C4-2B (cell line): ENCODE data around the gene ZNF555.

Experiments
- H3K27ac ChIP-seq: fragments of 450-650 bp; 2 replicates; pipeline ENCODE4 v1.5.1; 2017
- ZFX ChIP-seq: fragments of 450-650 bp; IDR thresholded peaks from 2 replicates; pipeline ENCODE4 v1.6.1; 2017
- TF ChIP-seq, protein P1 (sequence below): fragments of 450-650 bp; conservative IDR thresholded peaks from 2 replicates; pipeline ENCODE4 v1.5.1; 2017; ENCODE audit warnings: mild to moderate bottlenecking

Gene ZNF555

DNA sequence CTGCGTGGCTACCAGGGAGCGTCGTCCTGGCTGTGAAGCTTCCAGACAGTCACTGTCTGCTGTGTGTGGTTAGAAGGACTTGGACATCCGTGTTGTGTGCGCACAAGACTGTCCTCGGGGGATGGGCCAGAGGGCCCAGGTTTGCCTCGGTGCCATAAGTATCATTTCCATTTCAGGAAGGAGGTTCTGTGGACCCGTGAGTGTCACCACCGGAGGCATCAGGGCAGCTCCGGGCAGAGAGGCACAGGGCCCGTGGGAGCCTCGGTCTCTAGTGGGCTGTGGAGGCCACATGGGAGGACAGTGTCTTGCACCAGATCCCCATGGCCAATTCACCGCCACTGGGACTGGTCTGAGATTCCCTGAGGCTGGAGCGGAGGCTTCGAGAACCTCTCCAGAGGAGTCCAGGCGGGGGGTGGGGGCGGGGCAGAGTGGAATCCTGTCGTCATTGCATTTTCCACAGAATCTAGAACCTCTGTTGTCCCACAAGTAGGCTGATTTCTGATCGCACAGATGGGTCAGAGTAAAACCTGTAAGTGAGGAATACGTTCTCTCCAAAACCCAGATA, 65.4 kb downstream of the ZNF555 start:
- no peak for TF ChIP-seq ZFX
- TF ChIP-seq, protein P1, sequence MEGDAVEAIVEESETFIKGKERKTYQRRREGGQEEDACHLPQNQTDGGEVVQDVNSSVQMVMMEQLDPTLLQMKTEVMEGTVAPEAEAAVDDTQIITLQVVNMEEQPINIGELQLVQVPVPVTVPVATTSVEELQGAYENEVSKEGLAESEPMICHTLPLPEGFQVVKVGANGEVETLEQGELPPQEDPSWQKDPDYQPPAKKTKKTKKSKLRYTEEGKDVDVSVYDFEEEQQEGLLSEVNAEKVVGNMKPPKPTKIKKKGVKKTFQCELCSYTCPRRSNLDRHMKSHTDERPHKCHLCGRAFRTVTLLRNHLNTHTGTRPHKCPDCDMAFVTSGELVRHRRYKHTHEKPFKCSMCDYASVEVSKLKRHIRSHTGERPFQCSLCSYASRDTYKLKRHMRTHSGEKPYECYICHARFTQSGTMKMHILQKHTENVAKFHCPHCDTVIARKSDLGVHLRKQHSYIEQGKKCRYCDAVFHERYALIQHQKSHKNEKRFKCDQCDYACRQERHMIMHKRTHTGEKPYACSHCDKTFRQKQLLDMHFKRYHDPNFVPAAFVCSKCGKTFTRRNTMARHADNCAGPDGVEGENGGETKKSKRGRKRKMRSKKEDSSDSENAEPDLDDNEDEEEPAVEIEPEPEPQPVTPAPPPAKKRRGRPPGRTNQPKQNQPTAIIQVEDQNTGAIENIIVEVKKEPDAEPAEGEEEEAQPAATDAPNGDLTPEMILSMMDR, result no peak
- no peak overlapping the region for H3K27ac ChIP-seq
